ENCODE data around the gene ALDH1A1. TPM values are rescaled to one million over a fixed set of nuclear protein-coding genes. Genes with fewer than 3 reads are reported as not detected.

The ALDH1A1 gene
- polyA plus RNA-seq, 3 donors: 28.6 to 117 (median 105) TPM

GRCh38 chr9:72884508-72884907 is 68.3 kb downstream of the ALDH1A1 start:
- H3K27me3 Mint-ChIP-seq (ENCODE audit: low read depth in 3 of 3): peaks cover 0 to 1% (median 1%) of the 10 kb centered on the region in 3 donors
- Histone ChIP-seq H2AFZ (ENCODE audit: insufficient read depth, low read depth, low read length, poor library complexity, severe bottlenecking) (no peak overlapping the region), H3K27ac (ENCODE audit: low read depth in 1 of 2, low read length in 2 of 2) (no peak overlapping the region), H3K4me3 (replicated peaks in 1 of 3; ENCODE audit: low read depth in 2 of 3, low read length in 3 of 3) (no peak overlapping the region), H3K9ac (ENCODE audit: insufficient read depth, low read length, poor library complexity, severe bottlenecking) (no peak overlapping the region), H3K9me3 (replicated peaks in 1 of 2; ENCODE audit: control insufficient read depth in 1 of 2, insufficient read depth in 1 of 2, low read length in 2 of 2) (peaks cover 0 to 4% of the 10 kb centered on the region in 2 donors), H3K79me2 (ENCODE audit: insufficient read depth, low read length) (no peaks in the 10 kb centered on the region), H3K27me3 (ENCODE audit: control insufficient read depth in 2 of 2, insufficient read depth in 2 of 2, low read length in 2 of 2) (no peaks in the 10 kb centered on the region), H4K20me1 (ENCODE audit: insufficient read depth, low read length) (no peaks in the 10 kb centered on the region), H3K36me3 (replicated peaks in 1 of 2; ENCODE audit: control insufficient read depth in 1 of 2, insufficient read depth in 2 of 2, low read length in 2 of 2) (no peaks in the 10 kb centered on the region), H3K4me1 (ENCODE audit: control insufficient read depth in 1 of 2, insufficient read depth in 2 of 2, low read length in 2 of 2) (no peaks in the 10 kb centered on the region), H3K4me2 (replicated peaks; ENCODE audit: extremely low read depth, low read length, poor library complexity, severe bottlenecking) (no peak overlapping the region)
- H3K4me3 Mint-ChIP-seq: no peak overlapping the region
- peaks cover 2 to 7% of the 10 kb centered on the region in 2 donors for H3K36me3 Mint-ChIP-seq
- TF ChIP-seq, protein P1, sequence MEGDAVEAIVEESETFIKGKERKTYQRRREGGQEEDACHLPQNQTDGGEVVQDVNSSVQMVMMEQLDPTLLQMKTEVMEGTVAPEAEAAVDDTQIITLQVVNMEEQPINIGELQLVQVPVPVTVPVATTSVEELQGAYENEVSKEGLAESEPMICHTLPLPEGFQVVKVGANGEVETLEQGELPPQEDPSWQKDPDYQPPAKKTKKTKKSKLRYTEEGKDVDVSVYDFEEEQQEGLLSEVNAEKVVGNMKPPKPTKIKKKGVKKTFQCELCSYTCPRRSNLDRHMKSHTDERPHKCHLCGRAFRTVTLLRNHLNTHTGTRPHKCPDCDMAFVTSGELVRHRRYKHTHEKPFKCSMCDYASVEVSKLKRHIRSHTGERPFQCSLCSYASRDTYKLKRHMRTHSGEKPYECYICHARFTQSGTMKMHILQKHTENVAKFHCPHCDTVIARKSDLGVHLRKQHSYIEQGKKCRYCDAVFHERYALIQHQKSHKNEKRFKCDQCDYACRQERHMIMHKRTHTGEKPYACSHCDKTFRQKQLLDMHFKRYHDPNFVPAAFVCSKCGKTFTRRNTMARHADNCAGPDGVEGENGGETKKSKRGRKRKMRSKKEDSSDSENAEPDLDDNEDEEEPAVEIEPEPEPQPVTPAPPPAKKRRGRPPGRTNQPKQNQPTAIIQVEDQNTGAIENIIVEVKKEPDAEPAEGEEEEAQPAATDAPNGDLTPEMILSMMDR (IDR thresholded peaks at IDR 0.05): no peak
- intact Hi-C loops (cut with micrococcal nuclease): no loop called here
- no peaks in the 10 kb centered on the region for H3K4me1 Mint-ChIP-seq
- peaks cover 0 to 15% (median 8%) of the 10 kb centered on the region in 7 donors for H3K9me3 Mint-ChIP-seq
- no peak for DNase-seq
- H3K27ac Mint-ChIP-seq: no peak overlapping the region
- WGBS (ENCODE audit: insufficient coverage): no CpG with 5 or more reads among the region's 1 CpG

DNA sequence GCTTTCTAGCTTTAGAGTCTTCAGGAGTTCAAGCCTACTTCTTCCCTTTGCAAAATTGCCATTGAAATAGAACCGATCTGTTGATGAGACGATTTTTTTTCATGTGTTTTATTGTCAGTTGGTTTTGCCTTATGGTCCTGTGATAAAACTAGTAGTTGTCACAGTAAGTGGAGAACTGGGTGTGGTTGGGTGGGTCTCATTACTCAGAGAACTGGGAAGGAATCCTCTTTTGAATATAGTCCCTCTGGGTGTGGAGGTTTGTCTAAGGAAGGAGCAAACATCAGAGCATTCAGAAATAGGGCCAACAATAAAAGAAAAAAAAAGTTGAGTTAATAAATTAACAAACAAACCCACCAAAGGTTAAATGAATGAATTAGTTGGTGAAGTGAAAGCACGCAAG is 69.0 kb downstream of the ALDH1A1 start:
- Histone ChIP-seq H3K36me3 (replicated peaks in 1 of 2; ENCODE audit: control insufficient read depth in 1 of 2, insufficient read depth in 2 of 2, low read length in 2 of 2) (no peaks in the 10 kb centered on the region), H3K79me2 (ENCODE audit: insufficient read depth, low read length) (no peaks in the 10 kb centered on the region), H3K27me3 (ENCODE audit: control insufficient read depth in 2 of 2, insufficient read depth in 2 of 2, low read length in 2 of 2) (no peaks in the 10 kb centered on the region), H4K20me1 (ENCODE audit: insufficient read depth, low read length) (no peaks in the 10 kb centered on the region), H3K4me2 (replicated peaks; ENCODE audit: extremely low read depth, low read length, poor library complexity, severe bottlenecking) (no peak overlapping the region), H3K27ac (ENCODE audit: low read depth in 1 of 2, low read length in 2 of 2) (no peak overlapping the region), H3K4me1 (ENCODE audit: control insufficient read depth in 1 of 2, insufficient read depth in 2 of 2, low read length in 2 of 2) (no peaks in the 10 kb centered on the region), H3K9ac (ENCODE audit: insufficient read depth, low read length, poor library complexity, severe bottlenecking) (no peak overlapping the region), H2AFZ (ENCODE audit: insufficient read depth, low read depth, low read length, poor library complexity, severe bottlenecking) (no peak overlapping the region), H3K4me3 (replicated peaks in 1 of 3; ENCODE audit: low read depth in 2 of 3, low read length in 3 of 3) (no peak overlapping the region), H3K9me3 (replicated peaks in 1 of 2; ENCODE audit: control insufficient read depth in 1 of 2, insufficient read depth in 1 of 2, low read length in 2 of 2) (peaks cover 0 to 4% of the 10 kb centered on the region in 2 donors)
- H3K4me3 Mint-ChIP-seq: no peak overlapping the region
- peaks cover 0 to 4% of the 10 kb centered on the region in 2 donors for H3K36me3 Mint-ChIP-seq
- H3K4me1 Mint-ChIP-seq: no peaks in the 10 kb centered on the region
- TF ChIP-seq, protein P1 (IDR thresholded peaks at IDR 0.05): no peak
- H3K27ac Mint-ChIP-seq: no peak overlapping the region
- H3K27me3 Mint-ChIP-seq (ENCODE audit: low read depth in 3 of 3): peaks cover 0 to 1% (median 1%) of the 10 kb centered on the region in 3 donors
- WGBS (ENCODE audit: insufficient coverage): no CpG with 5 or more reads among the region's 3 CpGs
- no peak for DNase-seq
- intact Hi-C loops (cut with micrococcal nuclease): no loop called here
- H3K9me3 Mint-ChIP-seq: peaks cover 0 to 15% (median 8%) of the 10 kb centered on the region in 7 donors

Measured in CD14-positive monocyte (primary cell).